SK-N-SH treated with all-trans-retinoic acid at 6 μM for 48 hours (cell line): ENCODE data around the gene RPS6KB2.

Experiments used
- ATAC-seq: fragments of 200-7000 bp; cut with Tn5 transposase; 3 replicates; pipeline ENCODE4 v1.9.1; 2020; ENCODE audit warnings: mild to moderate bottlenecking, moderate library complexity
- ARNTL ChIP-seq: fragments of 450-650 bp; formaldehyde crosslinking; IDR thresholded peaks from 2 replicates; pipeline ENCODE4 v1.5.0; 2020; ENCODE audit warnings: low read depth, mild to moderate bottlenecking, moderate library complexity, borderline replicate concordance
- BACH2 ChIP-seq: fragments of 250-450 bp; sonication (Bioruptor Pico); IDR thresholded peaks from 2 replicates; pipeline ENCODE4 v1.9.0; 2021; ENCODE audit warnings: mild to moderate bottlenecking, borderline replicate concordance
- CSDC2 ChIP-seq: fragments of 250-450 bp; sonication (Bioruptor Pico); IDR thresholded peaks from 2 replicates; pipeline ENCODE4 v1.5.0; 2020; ENCODE audit warnings: mild to moderate bottlenecking, moderate library complexity
- ESRRG ChIP-seq: fragments of 250-450 bp; sonication (Bioruptor Pico); IDR thresholded peaks from 2 replicates; pipeline ENCODE4 v1.6.1; 2021; ENCODE audit warnings: mild to moderate bottlenecking
- GLIS3 ChIP-seq: fragments of 250-450 bp; sonication (Bioruptor Pico); IDR thresholded peaks from 2 replicates; pipeline ENCODE4 v1.5.0; 2020; ENCODE audit warnings: mild to moderate bottlenecking, moderate library complexity
- ISL1 ChIP-seq: fragments of 250-450 bp; sonication (Bioruptor Pico); IDR thresholded peaks from 2 replicates; pipeline ENCODE4 v2.1.2; 2022; ENCODE audit warnings: mild to moderate bottlenecking, moderate library complexity
- OSR1 ChIP-seq: fragments of 250-450 bp; sonication (Bioruptor Pico); IDR thresholded peaks from 2 replicates; pipeline ENCODE4 v1.8.0; 2022; ENCODE audit warnings: moderate library complexity, mild to moderate bottlenecking, inconsistent platforms
- PPARA ChIP-seq: fragments of 250-450 bp; sonication (Bioruptor Pico); IDR thresholded peaks from 2 replicates; pipeline ENCODE4 v1.5.0; 2020; ENCODE audit warnings: mild to moderate bottlenecking, borderline replicate concordance
- RARB ChIP-seq: fragments of 250-450 bp; sonication (Bioruptor Pico); IDR thresholded peaks from 2 replicates; pipeline ENCODE4 v1.8.0; 2021; ENCODE audit warnings: mild to moderate bottlenecking, moderate library complexity
- SNAI2 ChIP-seq: fragments of 250-450 bp; sonication (Bioruptor Pico); IDR thresholded peaks from 2 replicates; pipeline ENCODE4 v1.5.0; 2020; ENCODE audit warnings: mild to moderate bottlenecking, moderate library complexity
- TCF4 ChIP-seq: fragments of 250-450 bp; sonication (Bioruptor Pico); IDR thresholded peaks from 2 replicates; pipeline ENCODE4 v1.8.0; 2021; ENCODE audit warnings: mild to moderate bottlenecking, moderate library complexity, borderline replicate concordance
- TOX ChIP-seq: fragments of 250-450 bp; sonication (Bioruptor Pico); IDR thresholded peaks from 2 replicates; pipeline ENCODE4 v1.8.0; 2021; ENCODE audit warnings: mild to moderate bottlenecking, moderate library complexity, borderline replicate concordance
- ZFP30 ChIP-seq: fragments of 450-650 bp; formaldehyde crosslinking; IDR thresholded peaks from 2 replicates; pipeline ENCODE4 v1.5.0; 2022; ENCODE audit warnings: mild to moderate bottlenecking, moderate library complexity
- ZNF565 ChIP-seq: fragments of 450-650 bp; formaldehyde crosslinking; conservative IDR thresholded peaks from 2 replicates; pipeline ENCODE4 v1.5.0; 2020; ENCODE audit warnings: low read depth, mild to moderate bottlenecking, moderate library complexity
- ZNF70 ChIP-seq: fragments of 450-650 bp; formaldehyde crosslinking; IDR thresholded peaks from 2 replicates; pipeline ENCODE4 v1.5.0; 2020; ENCODE audit warnings: mild to moderate bottlenecking, moderate library complexity
- ZNF8 ChIP-seq: fragments of 450-650 bp; formaldehyde crosslinking; IDR thresholded peaks from 2 replicates; pipeline ENCODE4 v1.5.0; 2020; ENCODE audit warnings: mild to moderate bottlenecking, moderate library complexity
- TF ChIP-seq, protein P1 (sequence below): fragments of 250-450 bp; sonication (Bioruptor Pico); IDR thresholded peaks from 2 replicates; pipeline ENCODE4 v1.5.1; 2020; ENCODE audit warnings: low read depth, mild to moderate bottlenecking, moderate library complexity
- TF ChIP-seq, protein P2 (sequence below): fragments of 250-450 bp; sonication (Bioruptor Pico); IDR thresholded peaks from 2 replicates; pipeline ENCODE4 v1.8.0; 2020; ENCODE audit warnings: mild to moderate bottlenecking, moderate library complexity, borderline replicate concordance
- TF ChIP-seq, protein P3 (sequence below): fragments of 250-450 bp; sonication (Bioruptor Pico); IDR thresholded peaks from 2 replicates; pipeline ENCODE4 v1.5.0; 2020; ENCODE audit warnings: mild to moderate bottlenecking, moderate library complexity
- TF ChIP-seq, protein P4 (sequence below): fragments of 250-450 bp; sonication (Bioruptor Pico); IDR thresholded peaks from 2 replicates; pipeline ENCODE4 v1.5.1; 2021; ENCODE audit warnings: mild to moderate bottlenecking, moderate library complexity

Gene RPS6KB2

DNA sequence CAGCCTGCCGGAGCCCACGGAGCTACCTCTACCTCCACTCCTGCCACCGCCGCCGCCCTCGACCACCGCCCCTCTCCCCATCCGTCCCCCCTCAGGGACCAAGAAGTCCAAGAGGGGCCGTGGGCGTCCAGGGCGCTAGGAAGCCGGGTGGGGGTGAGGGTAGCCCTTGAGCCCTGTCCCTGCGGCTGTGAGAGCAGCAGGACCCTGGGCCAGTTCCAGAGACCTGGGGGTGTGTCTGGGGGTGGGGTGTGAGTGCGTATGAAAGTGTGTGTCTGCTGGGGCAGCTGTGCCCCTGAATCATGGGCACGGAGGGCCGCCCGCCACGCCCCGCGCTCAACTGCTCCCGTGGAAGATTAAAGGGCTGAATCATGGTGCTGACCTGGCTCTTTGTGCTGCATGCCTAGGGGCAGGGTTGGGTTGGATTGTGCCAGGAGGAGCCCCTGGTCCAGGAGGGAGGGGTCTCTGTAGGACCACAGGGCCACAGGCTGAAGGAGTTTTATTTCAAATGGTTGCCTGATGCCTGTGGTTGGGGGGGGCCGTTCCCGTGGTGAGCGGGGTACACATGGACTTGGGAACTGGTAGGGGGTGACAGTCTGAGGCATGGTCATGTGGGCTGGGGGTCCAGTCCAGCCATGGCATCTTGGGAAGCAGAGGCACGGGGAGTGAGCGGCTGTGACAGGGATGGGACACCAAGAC, 6.9 kb downstream of the RPS6KB2 start:
- no peak for ATAC-seq
- no peak for TF ChIP-seq ESRRG (CRISPR knock-in tag)
- TF ChIP-seq, protein P1, sequence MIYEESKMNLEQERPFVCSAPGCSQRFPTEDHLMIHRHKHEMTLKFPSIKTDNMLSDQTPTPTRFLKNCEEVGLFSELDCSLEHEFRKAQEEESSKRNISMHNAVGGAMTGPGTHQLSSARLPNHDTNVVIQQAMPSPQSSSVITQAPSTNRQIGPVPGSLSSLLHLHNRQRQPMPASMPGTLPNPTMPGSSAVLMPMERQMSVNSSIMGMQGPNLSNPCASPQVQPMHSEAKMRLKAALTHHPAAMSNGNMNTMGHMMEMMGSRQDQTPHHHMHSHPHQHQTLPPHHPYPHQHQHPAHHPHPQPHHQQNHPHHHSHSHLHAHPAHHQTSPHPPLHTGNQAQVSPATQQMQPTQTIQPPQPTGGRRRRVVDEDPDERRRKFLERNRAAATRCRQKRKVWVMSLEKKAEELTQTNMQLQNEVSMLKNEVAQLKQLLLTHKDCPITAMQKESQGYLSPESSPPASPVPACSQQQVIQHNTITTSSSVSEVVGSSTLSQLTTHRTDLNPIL (CRISPR knock-in tag): no peak
- no peak for TF ChIP-seq GLIS3
- no peak for TF ChIP-seq CSDC2 (CRISPR knock-in tag)
- TF ChIP-seq RARB (CRISPR knock-in tag): no peak
- TF ChIP-seq, all 23 proteins: peak for 0

DNA sequence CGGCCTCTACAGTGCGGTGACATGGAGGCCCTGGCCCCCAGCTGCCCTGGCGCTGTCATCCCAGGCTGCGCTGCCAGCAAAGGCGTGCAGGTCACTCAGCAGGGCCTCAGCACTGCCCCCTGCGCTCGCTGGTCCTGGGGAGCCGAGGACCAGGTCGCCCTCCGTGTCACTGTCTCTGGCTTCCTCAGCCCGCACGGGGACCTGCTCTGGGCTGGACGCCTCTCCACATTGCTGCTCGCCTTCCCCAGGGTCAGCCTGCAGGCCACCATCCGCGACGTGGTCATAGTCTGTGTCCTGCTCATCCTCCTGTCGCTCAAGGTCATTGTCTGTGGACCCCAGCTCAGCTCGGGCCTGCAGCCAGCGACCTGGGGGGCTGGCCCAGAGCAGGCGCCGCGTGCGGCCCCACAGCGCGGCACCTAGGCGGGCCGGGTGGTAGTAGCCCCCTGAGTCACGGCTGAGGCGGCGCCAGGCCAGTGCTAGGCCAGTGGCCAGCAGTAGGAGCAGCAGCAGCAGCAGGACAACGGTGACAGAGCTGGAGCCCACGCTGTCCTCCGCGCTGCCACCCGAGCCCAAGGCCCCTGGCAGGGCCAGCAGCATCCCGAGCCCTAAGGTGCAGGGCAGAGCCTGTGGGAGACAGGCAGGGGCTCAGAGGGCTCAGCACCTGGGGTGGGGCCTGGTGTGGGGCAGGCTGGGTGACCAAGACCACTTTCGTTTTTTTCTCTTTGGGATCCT, 7.6 kb downstream of the RPS6KB2 start:
- TF ChIP-seq RARB (CRISPR knock-in tag): no peak
- TF ChIP-seq ZNF70 (CRISPR knock-in tag): no peak
- TF ChIP-seq ZNF8 (CRISPR knock-in tag): no peak
- TF ChIP-seq GLIS3: no peak
- TF ChIP-seq BACH2: no peak
- TF ChIP-seq, protein P2, sequence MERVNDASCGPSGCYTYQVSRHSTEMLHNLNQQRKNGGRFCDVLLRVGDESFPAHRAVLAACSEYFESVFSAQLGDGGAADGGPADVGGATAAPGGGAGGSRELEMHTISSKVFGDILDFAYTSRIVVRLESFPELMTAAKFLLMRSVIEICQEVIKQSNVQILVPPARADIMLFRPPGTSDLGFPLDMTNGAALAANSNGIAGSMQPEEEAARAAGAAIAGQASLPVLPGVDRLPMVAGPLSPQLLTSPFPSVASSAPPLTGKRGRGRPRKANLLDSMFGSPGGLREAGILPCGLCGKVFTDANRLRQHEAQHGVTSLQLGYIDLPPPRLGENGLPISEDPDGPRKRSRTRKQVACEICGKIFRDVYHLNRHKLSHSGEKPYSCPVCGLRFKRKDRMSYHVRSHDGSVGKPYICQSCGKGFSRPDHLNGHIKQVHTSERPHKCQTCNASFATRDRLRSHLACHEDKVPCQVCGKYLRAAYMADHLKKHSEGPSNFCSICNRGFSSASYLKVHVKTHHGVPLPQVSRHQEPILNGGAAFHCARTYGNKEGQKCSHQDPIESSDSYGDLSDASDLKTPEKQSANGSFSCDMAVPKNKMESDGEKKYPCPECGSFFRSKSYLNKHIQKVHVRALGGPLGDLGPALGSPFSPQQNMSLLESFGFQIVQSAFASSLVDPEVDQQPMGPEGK (CRISPR knock-in tag): no peak
- TF ChIP-seq, protein P1 (CRISPR knock-in tag): no peak
- TF ChIP-seq, protein P3, sequence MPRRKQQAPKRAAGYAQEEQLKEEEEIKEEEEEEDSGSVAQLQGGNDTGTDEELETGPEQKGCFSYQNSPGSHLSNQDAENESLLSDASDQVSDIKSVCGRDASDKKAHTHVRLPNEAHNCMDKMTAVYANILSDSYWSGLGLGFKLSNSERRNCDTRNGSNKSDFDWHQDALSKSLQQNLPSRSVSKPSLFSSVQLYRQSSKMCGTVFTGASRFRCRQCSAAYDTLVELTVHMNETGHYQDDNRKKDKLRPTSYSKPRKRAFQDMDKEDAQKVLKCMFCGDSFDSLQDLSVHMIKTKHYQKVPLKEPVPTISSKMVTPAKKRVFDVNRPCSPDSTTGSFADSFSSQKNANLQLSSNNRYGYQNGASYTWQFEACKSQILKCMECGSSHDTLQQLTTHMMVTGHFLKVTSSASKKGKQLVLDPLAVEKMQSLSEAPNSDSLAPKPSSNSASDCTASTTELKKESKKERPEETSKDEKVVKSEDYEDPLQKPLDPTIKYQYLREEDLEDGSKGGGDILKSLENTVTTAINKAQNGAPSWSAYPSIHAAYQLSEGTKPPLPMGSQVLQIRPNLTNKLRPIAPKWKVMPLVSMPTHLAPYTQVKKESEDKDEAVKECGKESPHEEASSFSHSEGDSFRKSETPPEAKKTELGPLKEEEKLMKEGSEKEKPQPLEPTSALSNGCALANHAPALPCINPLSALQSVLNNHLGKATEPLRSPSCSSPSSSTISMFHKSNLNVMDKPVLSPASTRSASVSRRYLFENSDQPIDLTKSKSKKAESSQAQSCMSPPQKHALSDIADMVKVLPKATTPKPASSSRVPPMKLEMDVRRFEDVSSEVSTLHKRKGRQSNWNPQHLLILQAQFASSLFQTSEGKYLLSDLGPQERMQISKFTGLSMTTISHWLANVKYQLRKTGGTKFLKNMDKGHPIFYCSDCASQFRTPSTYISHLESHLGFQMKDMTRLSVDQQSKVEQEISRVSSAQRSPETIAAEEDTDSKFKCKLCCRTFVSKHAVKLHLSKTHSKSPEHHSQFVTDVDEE (CRISPR knock-in tag): no peak
- no peak for TF ChIP-seq ESRRG (CRISPR knock-in tag)
- no peak for TF ChIP-seq ZNF565 (CRISPR knock-in tag)
- no peak for TF ChIP-seq TOX (CRISPR knock-in tag)
- no peak for TF ChIP-seq ARNTL (CRISPR knock-in tag)
- no peak for TF ChIP-seq ZFP30
- no peak for ATAC-seq

DNA sequence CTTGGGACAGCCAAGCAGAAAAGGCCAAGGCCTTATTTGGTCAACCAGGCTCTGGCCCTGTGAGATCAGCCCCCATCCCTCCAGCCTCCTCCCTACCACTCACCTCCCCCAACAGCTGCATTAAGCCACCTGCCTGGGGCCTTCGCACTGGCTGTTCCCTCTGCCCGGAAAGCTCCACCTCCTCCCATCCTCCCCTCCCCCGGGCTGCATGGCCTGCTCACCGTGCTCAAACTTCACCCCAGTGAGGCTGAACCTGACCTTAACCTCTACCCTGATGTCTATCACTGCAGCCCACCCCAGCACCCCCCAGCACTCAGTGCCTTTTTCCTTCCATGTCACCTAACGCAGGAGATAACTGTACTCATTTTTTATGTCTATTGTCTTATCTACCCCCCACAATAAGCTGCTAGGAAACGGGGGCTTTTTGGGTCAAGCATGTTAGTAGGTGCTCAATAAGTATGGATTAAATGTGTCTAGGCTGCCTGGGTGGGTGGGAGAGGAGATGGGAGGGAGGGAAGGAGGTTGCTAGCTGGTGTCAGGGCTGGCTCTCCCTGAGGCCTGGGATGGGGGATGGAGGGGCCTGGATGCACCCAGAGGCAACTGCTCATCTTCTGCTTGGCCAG, 8.3 kb downstream of the RPS6KB2 start:
- ATAC-seq: no peak
- TF ChIP-seq ISL1 (no peak), SNAI2 (CRISPR knock-in tag) (no peak), ZNF70 (CRISPR knock-in tag) (no peak), OSR1 (no peak), ARNTL (CRISPR knock-in tag) (no peak), TOX (CRISPR knock-in tag) (no peak), BACH2 (no peak), TCF4 (CRISPR knock-in tag) (no peak), GLIS3 (no peak), PPARA (CRISPR knock-in tag) (no peak)
- TF ChIP-seq, protein P1 (CRISPR knock-in tag): no peak
- TF ChIP-seq, protein P4, sequence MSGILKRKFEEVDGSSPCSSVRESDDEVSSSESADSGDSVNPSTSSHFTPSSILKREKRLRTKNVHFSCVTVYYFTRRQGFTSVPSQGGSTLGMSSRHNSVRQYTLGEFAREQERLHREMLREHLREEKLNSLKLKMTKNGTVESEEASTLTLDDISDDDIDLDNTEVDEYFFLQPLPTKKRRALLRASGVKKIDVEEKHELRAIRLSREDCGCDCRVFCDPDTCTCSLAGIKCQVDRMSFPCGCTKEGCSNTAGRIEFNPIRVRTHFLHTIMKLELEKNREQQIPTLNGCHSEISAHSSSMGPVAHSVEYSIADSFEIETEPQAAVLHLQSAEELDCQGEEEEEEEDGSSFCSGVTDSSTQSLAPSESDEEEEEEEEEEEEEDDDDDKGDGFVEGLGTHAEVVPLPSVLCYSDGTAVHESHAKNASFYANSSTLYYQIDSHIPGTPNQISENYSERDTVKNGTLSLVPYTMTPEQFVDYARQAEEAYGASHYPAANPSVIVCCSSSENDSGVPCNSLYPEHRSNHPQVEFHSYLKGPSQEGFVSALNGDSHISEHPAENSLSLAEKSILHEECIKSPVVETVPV: no peak
